GM12878 (cell line): Measurements from ENCODE around the gene C10orf143.

ENCODE experiments used
- BACH1 ChIP-seq: fragments of 450-650 bp; IDR thresholded peaks from 2 replicates; pipeline ENCODE4 v1.6.1; 2017; ENCODE audit warnings: mild to moderate bottlenecking, borderline replicate concordance
- CHD1 ChIP-seq: IDR thresholded peaks from 2 replicates; pipeline ENCODE4 v1.6.1; 2012; ENCODE audit warnings: low read depth, low read length, improper control_type of control experiment
- EP300 ChIP-seq, 2 experiments: fragments of 150-350 bp in 1 of 2; IDR thresholded peaks; 2 replicates each; pipeline ENCODE4 v1.6.1; 2011 to 2012; ENCODE audit warnings: low read depth in 2 of 2, low read length in 2 of 2, borderline replicate concordance in 1 of 2, improper control_type of control experiment in 1 of 2, inconsistent platforms in 1 of 2; ENCODE audit not compliant: control insufficient read depth in 1 of 2
- ETV6 ChIP-seq, 2 experiments: fragments of 450-650 bp in 1 of 2; IDR thresholded peaks in 1 of 2; conservative IDR thresholded peaks in 1 of 2; 2 replicates each; pipeline ENCODE4 v1.6.1; 2014; ENCODE audit warnings: antibody characterized with exemption in 1 of 2, borderline replicate concordance in 1 of 2, low read depth in 1 of 2, mild to moderate bottlenecking in 1 of 2, moderate library complexity in 1 of 2
- NRF1 ChIP-seq: conservative IDR thresholded peaks from 2 replicates; pipeline ENCODE4 v1.6.1; 2011; ENCODE audit warnings: mild to moderate bottlenecking, low read depth, low read length, improper control_type of control experiment
- POLR2A ChIP-seq: IDR thresholded peaks from 2 replicates; pipeline ENCODE4 v1.6.1; 2011; ENCODE audit warnings: low read depth, mild to moderate bottlenecking, low read length
- RELA ChIP-seq: fragments of 450-650 bp; IDR thresholded peaks from 2 replicates; pipeline ENCODE4 v1.8.0; 2014; ENCODE audit warnings: borderline replicate concordance; ENCODE audit not compliant: partially characterized antibody
- YY1 ChIP-seq: IDR thresholded peaks from 2 replicates; pipeline ENCODE4 v1.6.1; 2011; ENCODE audit warnings: low read depth, mild to moderate bottlenecking, low read length
- ZNF384 ChIP-seq: IDR thresholded peaks from 2 replicates; pipeline ENCODE4 v1.6.1; 2012; ENCODE audit warnings: low read depth, mild to moderate bottlenecking, low read length, improper control_type of control experiment, borderline replicate concordance
- TF ChIP-seq, protein P1 (sequence below), 3 experiments: IDR thresholded peaks in 2 of 3; conservative IDR thresholded peaks in 1 of 3; 2 replicates each; pipeline ENCODE4 v1.5.1; 2011; ENCODE audit warnings: low read depth in 3 of 3, low read length in 3 of 3, mild to moderate bottlenecking in 3 of 3, control low read depth in 2 of 3, moderate library complexity in 2 of 3, inconsistent platforms in 1 of 3, mixed read lengths in 1 of 3; ENCODE audit not compliant: control insufficient read depth in 2 of 3, insufficient read depth in 1 of 3; ENCODE audit errors: extremely low read depth in 1 of 3
- TF ChIP-seq, protein P2 (sequence below): IDR thresholded peaks from 2 replicates; pipeline ENCODE4 v1.6.1; 2011; ENCODE audit warnings: low read depth, mild to moderate bottlenecking, low read length, moderate library complexity, borderline replicate concordance; ENCODE audit errors: extremely low read depth

- TF ChIP-seq, protein P1, sequence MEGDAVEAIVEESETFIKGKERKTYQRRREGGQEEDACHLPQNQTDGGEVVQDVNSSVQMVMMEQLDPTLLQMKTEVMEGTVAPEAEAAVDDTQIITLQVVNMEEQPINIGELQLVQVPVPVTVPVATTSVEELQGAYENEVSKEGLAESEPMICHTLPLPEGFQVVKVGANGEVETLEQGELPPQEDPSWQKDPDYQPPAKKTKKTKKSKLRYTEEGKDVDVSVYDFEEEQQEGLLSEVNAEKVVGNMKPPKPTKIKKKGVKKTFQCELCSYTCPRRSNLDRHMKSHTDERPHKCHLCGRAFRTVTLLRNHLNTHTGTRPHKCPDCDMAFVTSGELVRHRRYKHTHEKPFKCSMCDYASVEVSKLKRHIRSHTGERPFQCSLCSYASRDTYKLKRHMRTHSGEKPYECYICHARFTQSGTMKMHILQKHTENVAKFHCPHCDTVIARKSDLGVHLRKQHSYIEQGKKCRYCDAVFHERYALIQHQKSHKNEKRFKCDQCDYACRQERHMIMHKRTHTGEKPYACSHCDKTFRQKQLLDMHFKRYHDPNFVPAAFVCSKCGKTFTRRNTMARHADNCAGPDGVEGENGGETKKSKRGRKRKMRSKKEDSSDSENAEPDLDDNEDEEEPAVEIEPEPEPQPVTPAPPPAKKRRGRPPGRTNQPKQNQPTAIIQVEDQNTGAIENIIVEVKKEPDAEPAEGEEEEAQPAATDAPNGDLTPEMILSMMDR (IDR thresholded peaks at IDR 0.05 in 2 of 3, conservative IDR thresholded peaks at IDR 0.05 in 1 of 3; ENCODE audit: control insufficient read depth in 2 of 3, extremely low read depth in 1 of 3, insufficient read depth in 1 of 3, low read depth in 3 of 3, low read length in 3 of 3), result no peak
- TF ChIP-seq RELA, result no peak
- TF ChIP-seq, protein P2, sequence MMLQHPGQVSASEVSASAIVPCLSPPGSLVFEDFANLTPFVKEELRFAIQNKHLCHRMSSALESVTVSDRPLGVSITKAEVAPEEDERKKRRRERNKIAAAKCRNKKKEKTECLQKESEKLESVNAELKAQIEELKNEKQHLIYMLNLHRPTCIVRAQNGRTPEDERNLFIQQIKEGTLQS, result no peak
- no peak for TF ChIP-seq POLR2A
- TF ChIP-seq ZNF384, result no peak
- no peak for TF ChIP-seq BACH1
- no peak for TF ChIP-seq ETV6 (conservative IDR thresholded peaks at IDR 0.05 in 1 of 2, IDR thresholded peaks at IDR 0.05 in 1 of 2; ENCODE audit: borderline replicate concordance in 1 of 2, low read depth in 1 of 2)
- no peak for TF ChIP-seq EP300 (IDR thresholded peaks at IDR 0.05; ENCODE audit: borderline replicate concordance in 1 of 2, control insufficient read depth in 1 of 2, low read depth in 2 of 2, low read length in 2 of 2)
- TF ChIP-seq NRF1, result no peak
- TF ChIP-seq YY1, result no peak
- TF ChIP-seq CHD1, result no peak
Observed at GRCh38 chr10:130111852-130112180, 1.2 kb upstream of the C10orf143 start.
